ENCODE measurements around the gene MAP3K20. TPM values are rescaled to one million over a fixed set of nuclear protein-coding genes. Genes with fewer than 3 reads are reported as not detected.

The MAP3K20 gene
- total and polyA plus RNA-seq, 5 donors from 2014 or later: 1.3 to 1.9 (median 1.7) TPM

DNA sequence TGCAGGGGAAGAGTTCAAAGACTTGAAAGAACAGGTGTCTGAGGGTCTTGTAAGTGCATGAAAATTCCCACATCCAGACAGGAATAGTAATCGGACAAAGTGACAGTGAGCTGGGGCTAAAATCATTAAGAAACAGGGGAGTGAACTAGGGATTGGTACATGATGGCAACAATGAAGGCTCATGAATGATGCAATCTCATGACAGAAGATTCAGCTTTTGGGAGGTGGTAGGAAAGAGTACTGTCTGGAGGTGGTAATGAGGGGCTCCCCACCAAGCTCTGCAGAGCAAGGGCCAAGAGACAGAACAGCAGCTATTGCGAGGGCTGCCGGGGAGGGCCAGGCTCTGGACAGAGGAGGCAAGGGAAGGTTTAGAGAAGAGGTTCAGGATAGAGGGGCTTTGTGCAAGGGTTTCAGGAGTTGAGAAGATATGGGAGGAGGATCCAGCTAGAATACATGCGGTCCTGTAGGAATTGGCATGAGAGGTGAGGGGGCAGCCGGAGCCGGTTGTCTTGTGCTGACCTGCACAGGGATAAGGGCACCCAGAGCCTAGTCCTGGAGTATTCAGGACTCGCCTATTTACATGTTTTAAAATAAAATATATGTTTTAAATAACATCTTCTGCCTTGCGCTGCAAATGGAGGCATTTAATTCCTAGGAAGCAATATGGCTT is 31.4 kb downstream of the MAP3K20 start:
- H3K9me3 Mint-ChIP-seq: peaks cover 0 to 2% (median 0%) of the 10 kb centered on the region in 7 donors
- Histone ChIP-seq H3K4me3 (ENCODE audit: low read depth, low read length) (no peak overlapping the region), H3K4me1 (ENCODE audit: control insufficient read depth, insufficient read depth, low read length, poor library complexity, severe bottlenecking) (no peaks in the 10 kb centered on the region), H3K27ac (ENCODE audit: insufficient read depth, low read length, poor library complexity, severe bottlenecking) (no peak overlapping the region), H3K27me3 (ENCODE audit: control insufficient read depth, insufficient read depth, low read length) (no peaks in the 10 kb centered on the region), H3K36me3 (ENCODE audit: control insufficient read depth, insufficient read depth, low read length) (no peaks in the 10 kb centered on the region), H3K9me3 (ENCODE audit: control insufficient read depth in 2 of 2, low read length in 2 of 2) (no peaks in the 10 kb centered on the region)
- ATAC-seq (ENCODE audit: low read depth in 2 of 2) (no peak), DNase-seq (no peak)
- no peak overlapping the region for H3K27ac Mint-ChIP-seq
- no peaks in the 10 kb centered on the region for H3K36me3 Mint-ChIP-seq
- H3K4me1 Mint-ChIP-seq: peaks cover 0 to 13% (median 3%) of the 10 kb centered on the region in 4 donors
- no peak overlapping the region for H3K4me3 Mint-ChIP-seq
- no peaks in the 10 kb centered on the region for H3K27me3 Mint-ChIP-seq

DNA sequence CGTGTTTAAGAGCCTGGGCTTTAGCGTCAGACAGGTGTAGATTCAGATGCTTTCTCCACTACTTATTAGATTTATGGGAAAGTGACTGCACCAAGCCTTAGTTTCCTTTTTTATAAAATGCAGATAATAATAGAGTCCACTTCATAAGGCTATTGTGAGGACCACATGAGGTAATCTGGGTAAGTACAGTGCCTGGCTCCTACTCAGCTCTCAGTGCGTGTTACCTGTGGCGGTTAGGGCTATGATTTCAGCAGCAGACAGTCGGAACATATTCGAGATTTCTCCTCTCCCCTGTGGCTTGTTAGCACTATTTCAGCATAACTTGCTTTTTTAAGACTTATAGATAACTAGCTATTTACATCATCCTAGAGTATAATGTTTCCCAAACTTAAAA is 32.0 kb downstream of the MAP3K20 start:
- H3K4me3 Mint-ChIP-seq: no peak overlapping the region
- H3K4me3 ChIP-seq (ENCODE audit: low read depth, low read length): no peak overlapping the region
- no peaks in the 10 kb centered on the region for H3K36me3 ChIP-seq (ENCODE audit: control insufficient read depth, insufficient read depth, low read length)
- no peaks in the 10 kb centered on the region for H3K27me3 ChIP-seq (ENCODE audit: control insufficient read depth, insufficient read depth, low read length)
- peaks cover 0 to 2% (median 0%) of the 10 kb centered on the region in 7 donors for H3K9me3 Mint-ChIP-seq
- no peaks in the 10 kb centered on the region for H3K9me3 ChIP-seq (ENCODE audit: control insufficient read depth in 2 of 2, low read length in 2 of 2)
- no peaks in the 10 kb centered on the region for H3K36me3 Mint-ChIP-seq
- DNase-seq: no peak
- H3K4me1 Mint-ChIP-seq: peaks cover 0 to 7% (median 3%) of the 10 kb centered on the region in 4 donors
- ATAC-seq (ENCODE audit: low read depth in 2 of 2): no peak
- no peak overlapping the region for H3K27ac Mint-ChIP-seq
- H3K4me1 ChIP-seq (ENCODE audit: control insufficient read depth, insufficient read depth, low read length, poor library complexity, severe bottlenecking): no peaks in the 10 kb centered on the region
- no peak overlapping the region for H3K27ac ChIP-seq (ENCODE audit: insufficient read depth, low read length, poor library complexity, severe bottlenecking)
- no peaks in the 10 kb centered on the region for H3K27me3 Mint-ChIP-seq

DNA sequence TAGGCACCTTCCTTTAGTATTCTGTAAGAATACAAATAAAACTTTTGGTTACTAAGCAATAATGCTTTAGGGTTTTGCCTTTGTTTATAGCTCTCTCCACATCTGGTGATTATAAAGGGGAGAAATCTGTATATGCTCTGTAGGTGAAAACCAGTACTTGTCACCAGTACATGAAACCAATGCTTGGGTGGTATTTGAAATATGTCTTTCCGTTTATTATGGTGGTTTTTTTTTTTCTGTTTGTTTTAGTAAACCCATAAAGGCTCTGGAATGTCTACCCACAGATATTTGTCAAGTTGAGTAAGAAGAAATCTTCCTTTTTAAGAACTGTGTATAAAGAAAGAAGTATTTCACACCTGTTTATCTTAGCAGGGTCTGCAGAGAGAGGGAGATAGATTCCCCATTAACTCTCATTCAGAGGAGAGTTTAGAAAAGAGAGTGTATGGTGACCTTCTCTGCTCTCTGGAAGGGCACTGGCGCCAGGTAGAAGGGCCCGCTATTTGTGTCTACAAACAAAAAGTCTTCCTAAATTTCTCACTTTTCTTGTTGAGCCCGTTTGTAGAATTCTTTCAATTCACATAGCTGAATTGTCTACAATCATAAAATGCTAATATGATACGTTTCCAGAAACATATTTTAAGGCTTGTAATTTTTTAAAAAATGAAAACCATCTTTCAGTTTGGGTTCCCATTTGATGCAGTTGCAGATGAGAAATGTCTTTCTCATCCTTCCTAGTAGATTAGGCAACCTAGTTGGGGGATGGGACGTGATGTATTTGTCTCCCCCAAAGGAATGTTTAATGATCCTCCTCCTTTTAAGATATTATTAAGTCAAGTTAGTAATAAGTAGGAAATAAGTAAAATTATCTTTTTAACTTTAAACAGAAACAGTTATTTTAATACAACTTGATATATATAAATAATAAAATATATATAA is 33.9 kb downstream of the MAP3K20 start:
- no peak for DNase-seq
- no peak for ATAC-seq (ENCODE audit: low read depth in 2 of 2)
- Mint-ChIP-seq H3K4me3 (no peak overlapping the region), H3K9me3 (peaks cover 0 to 3% (median 0%) of the 10 kb centered on the region in 7 donors), H3K27ac (no peak overlapping the region), H3K36me3 (no peaks in the 10 kb centered on the region), H3K4me1 (no peaks in the 10 kb centered on the region), H3K27me3 (peaks cover 5% of the 10 kb centered on the region)
- Histone ChIP-seq H3K4me1 (ENCODE audit: control insufficient read depth, insufficient read depth, low read length, poor library complexity, severe bottlenecking) (no peaks in the 10 kb centered on the region), H3K36me3 (ENCODE audit: control insufficient read depth, insufficient read depth, low read length) (no peaks in the 10 kb centered on the region), H3K9me3 (ENCODE audit: control insufficient read depth in 2 of 2, low read length in 2 of 2) (no peaks in the 10 kb centered on the region), H3K27ac (ENCODE audit: insufficient read depth, low read length, poor library complexity, severe bottlenecking) (no peak overlapping the region), H3K4me3 (ENCODE audit: low read depth, low read length) (no peak overlapping the region), H3K27me3 (ENCODE audit: control insufficient read depth, insufficient read depth, low read length) (no peaks in the 10 kb centered on the region)

DNA sequence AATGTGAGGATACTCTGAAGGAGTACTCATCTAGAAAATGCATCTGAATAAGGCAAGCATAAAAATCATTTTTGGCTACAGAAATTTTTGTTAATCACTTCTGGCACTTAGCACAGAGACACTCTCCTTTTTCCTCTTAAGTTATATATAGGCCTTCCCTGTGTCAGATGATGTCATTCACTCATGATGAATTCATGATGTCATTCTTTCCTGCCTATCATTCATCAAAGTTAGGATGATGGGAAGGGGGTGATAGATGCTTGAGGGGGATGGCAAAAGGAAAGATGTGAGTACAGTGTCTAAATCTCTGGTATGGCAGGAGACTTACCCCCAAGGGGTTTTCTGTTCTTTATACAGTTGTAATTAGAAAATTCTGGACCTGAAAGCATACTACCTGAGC is 42.0 kb downstream of the MAP3K20 start:
- H3K4me3 Mint-ChIP-seq: no peak overlapping the region

DNA sequence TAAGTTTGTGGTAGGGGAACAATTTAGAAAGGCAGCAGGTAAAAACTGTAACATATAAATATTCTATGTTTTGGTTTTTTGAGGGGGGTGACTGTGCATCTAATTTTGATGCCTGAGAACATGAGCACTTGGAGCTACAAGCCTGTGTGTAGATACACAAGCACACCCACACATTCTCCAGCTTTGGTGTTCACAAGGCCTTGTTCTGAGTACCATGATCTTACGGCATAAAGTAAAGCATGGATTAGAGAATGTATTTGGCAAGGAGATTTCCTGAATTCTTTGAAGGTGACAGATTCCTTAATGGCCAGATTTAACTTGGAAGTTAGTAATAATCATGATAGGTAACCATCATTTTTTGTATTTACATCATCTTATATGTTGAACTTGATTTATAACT is 42.7 kb downstream of the MAP3K20 start:
- peaks cover 5% of the 10 kb centered on the region for H3K36me3 Mint-ChIP-seq
- DNase-seq: no peak
- H3K36me3 ChIP-seq (ENCODE audit: control insufficient read depth, insufficient read depth, low read length): no peaks in the 10 kb centered on the region
- H3K4me1 ChIP-seq (ENCODE audit: control insufficient read depth, insufficient read depth, low read length, poor library complexity, severe bottlenecking): no peaks in the 10 kb centered on the region
- H3K27ac ChIP-seq (ENCODE audit: insufficient read depth, low read length, poor library complexity, severe bottlenecking): no peak overlapping the region
- H3K27me3 ChIP-seq (ENCODE audit: control insufficient read depth, insufficient read depth, low read length): no peaks in the 10 kb centered on the region
- no peak overlapping the region for H3K27ac Mint-ChIP-seq
- peaks cover 0 to 2% (median 0%) of the 10 kb centered on the region in 7 donors for H3K9me3 Mint-ChIP-seq
- H3K4me3 Mint-ChIP-seq: no peak overlapping the region
- H3K4me3 ChIP-seq (ENCODE audit: low read depth, low read length): no peak overlapping the region
- H3K4me1 Mint-ChIP-seq: peaks cover 0 to 7% (median 0%) of the 10 kb centered on the region in 4 donors
- H3K27me3 Mint-ChIP-seq: peaks cover 25% of the 10 kb centered on the region
- ATAC-seq (ENCODE audit: low read depth in 2 of 2): no peak
- H3K9me3 ChIP-seq (ENCODE audit: control insufficient read depth in 2 of 2, low read length in 2 of 2): no peaks in the 10 kb centered on the region

More for the DNA sequence above, 42.0 kb downstream of the MAP3K20 start:
- Histone ChIP-seq H3K27me3 (ENCODE audit: control insufficient read depth, insufficient read depth, low read length) (no peaks in the 10 kb centered on the region), H3K36me3 (ENCODE audit: control insufficient read depth, insufficient read depth, low read length) (no peaks in the 10 kb centered on the region), H3K27ac (ENCODE audit: insufficient read depth, low read length, poor library complexity, severe bottlenecking) (no peak overlapping the region), H3K9me3 (ENCODE audit: control insufficient read depth in 2 of 2, low read length in 2 of 2) (no peaks in the 10 kb centered on the region), H3K4me1 (ENCODE audit: control insufficient read depth, insufficient read depth, low read length, poor library complexity, severe bottlenecking) (no peaks in the 10 kb centered on the region), H3K4me3 (ENCODE audit: low read depth, low read length) (no peak overlapping the region)
- DNase-seq (no peak), ATAC-seq (ENCODE audit: low read depth in 2 of 2) (no peak)
- Mint-ChIP-seq H3K27me3 (peaks cover 26% of the 10 kb centered on the region), H3K27ac (no peak overlapping the region), H3K36me3 (peaks cover 5% of the 10 kb centered on the region), H3K4me1 (peaks cover 0 to 7% (median 0%) of the 10 kb centered on the region in 4 donors), H3K9me3 (peaks cover 0 to 3% (median 0%) of the 10 kb centered on the region in 7 donors)

DNA sequence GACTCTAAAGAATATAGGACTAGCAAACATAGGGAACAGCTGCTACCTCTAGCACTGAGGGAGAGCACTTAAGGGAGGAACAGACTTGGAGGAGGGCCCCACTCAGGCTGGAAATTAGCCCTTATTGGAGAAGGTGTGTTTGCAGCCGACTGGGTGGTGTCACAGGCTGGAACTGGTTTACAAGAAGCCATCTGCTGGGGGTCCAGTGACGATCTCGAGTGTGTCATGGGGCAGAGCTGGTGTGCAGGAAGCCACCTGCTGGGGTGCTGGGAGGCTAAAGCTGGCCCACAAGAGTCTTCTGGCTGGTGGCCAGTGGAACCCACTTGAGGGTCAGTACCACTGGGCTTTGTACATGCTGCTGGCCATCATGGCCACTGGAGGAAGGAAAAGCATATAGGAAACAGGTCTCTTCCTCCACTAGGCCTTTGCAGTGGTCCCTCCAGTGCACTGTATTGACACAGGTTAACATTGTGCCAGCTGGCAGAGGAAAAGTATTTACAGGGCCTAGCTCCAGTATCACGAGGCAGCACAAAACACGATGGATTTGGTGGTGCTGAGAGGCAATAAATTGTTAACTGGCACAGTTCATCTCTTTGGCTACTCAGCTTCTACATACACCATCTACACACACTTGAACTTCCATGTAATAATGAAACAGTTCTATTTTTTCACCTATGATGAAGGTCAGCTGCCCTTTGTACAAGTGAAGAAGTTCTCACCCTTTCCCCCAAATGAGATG is 43.6 kb downstream of the MAP3K20 start:
- H3K9me3 ChIP-seq (ENCODE audit: control insufficient read depth in 2 of 2, low read length in 2 of 2): no peaks in the 10 kb centered on the region

DNA sequence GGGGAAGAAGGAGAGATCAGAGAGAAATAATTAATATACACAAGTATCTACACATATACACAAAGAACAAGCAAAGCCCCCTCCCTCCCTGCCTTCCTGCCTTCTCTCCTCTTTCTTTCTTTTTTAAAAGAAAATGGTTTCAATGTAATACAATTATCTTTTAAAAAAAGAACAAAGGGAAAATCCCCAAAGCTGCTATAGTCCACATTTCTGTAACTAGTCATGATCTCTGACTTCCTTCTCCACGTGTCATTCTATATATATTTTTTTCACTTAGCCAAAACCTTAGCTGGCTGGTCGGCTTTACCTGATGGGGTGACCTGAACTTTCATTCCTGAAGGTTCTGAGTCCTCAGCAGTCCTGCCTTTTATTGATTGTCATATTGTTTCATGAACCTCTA is 44.3 kb downstream of the MAP3K20 start:
- Mint-ChIP-seq H3K27ac (no peak overlapping the region), H3K4me3 (no peak overlapping the region), H3K4me1 (peaks cover 0 to 7% (median 0%) of the 10 kb centered on the region in 4 donors), H3K27me3 (peaks cover 23% of the 10 kb centered on the region), H3K9me3 (peaks cover 0 to 2% (median 0%) of the 10 kb centered on the region in 7 donors), H3K36me3 (peaks cover 4% of the 10 kb centered on the region)
- no peaks in the 10 kb centered on the region for H3K36me3 ChIP-seq (ENCODE audit: control insufficient read depth, insufficient read depth, low read length)
- no peaks in the 10 kb centered on the region for H3K27me3 ChIP-seq (ENCODE audit: control insufficient read depth, insufficient read depth, low read length)
- H3K4me3 ChIP-seq (ENCODE audit: low read depth, low read length): no peak overlapping the region
- no peaks in the 10 kb centered on the region for H3K4me1 ChIP-seq (ENCODE audit: control insufficient read depth, insufficient read depth, low read length, poor library complexity, severe bottlenecking)
- ATAC-seq (ENCODE audit: low read depth in 2 of 2): no peak
- no peaks in the 10 kb centered on the region for H3K9me3 ChIP-seq (ENCODE audit: control insufficient read depth in 2 of 2, low read length in 2 of 2)
- DNase-seq: no peak
- H3K27ac ChIP-seq (ENCODE audit: insufficient read depth, low read length, poor library complexity, severe bottlenecking): no peak overlapping the region

More for the DNA sequence above, 43.6 kb downstream of the MAP3K20 start:
- Histone ChIP-seq H3K27ac (ENCODE audit: insufficient read depth, low read length, poor library complexity, severe bottlenecking) (no peak overlapping the region), H3K4me3 (ENCODE audit: low read depth, low read length) (no peak overlapping the region), H3K36me3 (ENCODE audit: control insufficient read depth, insufficient read depth, low read length) (no peaks in the 10 kb centered on the region), H3K27me3 (ENCODE audit: control insufficient read depth, insufficient read depth, low read length) (no peaks in the 10 kb centered on the region), H3K4me1 (ENCODE audit: control insufficient read depth, insufficient read depth, low read length, poor library complexity, severe bottlenecking) (no peaks in the 10 kb centered on the region)
- Mint-ChIP-seq H3K9me3 (peaks cover 0 to 2% (median 0%) of the 10 kb centered on the region in 7 donors), H3K27ac (no peak overlapping the region), H3K4me3 (no peak overlapping the region), H3K36me3 (peaks cover 5% of the 10 kb centered on the region), H3K4me1 (peaks cover 0 to 7% (median 0%) of the 10 kb centered on the region in 4 donors), H3K27me3 (peaks cover 23% of the 10 kb centered on the region)
- ATAC-seq (ENCODE audit: low read depth in 2 of 2) (no peak), DNase-seq (no peak)

Measured in CD4-positive, CD25-positive, alpha-beta regulatory T cell (primary cell).